NCI-H345 treated with DMSO at 0.1 percent for 48 hours (cell line): ENCODE measurements around the gene CD36.
"Not testable (repeated sequence)": the region's sequence is repeated elsewhere in the genome, so short reads cannot be mapped to it uniquely, and the experiment has no call there.

Experiments used
- DNase-seq: peaks from one replicate; lab custom pipeline; 2025; ENCODE audit not compliant: unreplicated experiment; lab: John Stamatoyannopoulos, UW

The CD36 gene

DNA sequence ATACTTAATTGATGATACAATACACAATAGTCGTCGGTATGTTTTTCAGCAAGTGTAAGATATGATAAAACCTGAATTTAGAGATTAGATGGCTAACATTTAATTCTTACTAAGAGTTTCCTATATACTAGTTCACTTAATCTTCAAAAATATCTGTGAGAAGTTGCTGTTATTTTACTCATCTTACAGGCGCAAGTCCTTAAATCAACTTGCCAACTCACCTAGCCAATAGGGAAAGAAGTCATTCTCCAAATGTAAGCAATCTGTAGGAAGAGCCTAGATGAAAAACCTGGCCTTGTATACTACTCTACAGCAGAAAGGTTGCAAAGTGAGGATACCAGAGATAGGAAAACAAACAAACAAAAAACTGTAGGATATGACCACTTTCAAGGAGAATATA, 10.6 kb downstream of the CD36 start:
- no peak for DNase-seq

DNA sequence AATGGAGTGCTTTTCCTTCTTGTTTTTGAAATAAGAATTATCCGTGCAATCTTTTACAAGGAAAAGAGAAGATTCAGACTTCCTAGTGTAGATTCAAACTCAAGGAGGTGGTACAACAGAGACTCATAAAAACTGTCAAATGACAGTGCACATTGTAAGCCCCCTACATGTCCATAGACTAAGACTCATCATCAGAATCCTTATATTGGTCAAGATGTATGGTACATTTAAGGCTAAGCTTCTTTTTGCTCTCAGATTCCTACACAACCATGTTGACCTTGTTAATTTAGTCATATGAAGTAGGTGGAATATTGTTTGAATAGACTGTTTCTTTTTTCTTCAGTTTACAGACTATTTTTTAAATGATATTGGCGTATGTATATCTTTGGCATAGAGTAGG, 11.6 kb downstream of the CD36 start:
- DNase-seq: no peak

DNA sequence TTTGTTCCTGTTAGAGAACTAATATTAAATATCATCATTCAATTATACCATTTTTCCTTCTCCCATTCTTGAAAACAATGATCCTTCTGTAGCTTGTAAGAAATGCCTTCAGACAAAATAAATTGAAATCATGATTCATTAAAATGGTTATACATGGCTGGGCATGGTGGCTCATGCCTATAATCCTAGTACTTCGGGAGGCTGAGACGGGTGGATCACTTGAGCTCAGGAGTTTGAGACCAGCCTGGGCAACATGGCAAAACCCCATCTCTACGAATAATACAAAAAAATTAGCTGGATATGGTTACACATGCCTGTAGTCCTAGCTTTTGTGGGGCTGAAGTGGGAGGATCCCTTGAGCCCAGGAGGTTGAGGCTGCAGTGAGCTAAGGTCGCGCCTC, 13.0 kb downstream of the CD36 start:
- DNase-seq: no peak

DNA sequence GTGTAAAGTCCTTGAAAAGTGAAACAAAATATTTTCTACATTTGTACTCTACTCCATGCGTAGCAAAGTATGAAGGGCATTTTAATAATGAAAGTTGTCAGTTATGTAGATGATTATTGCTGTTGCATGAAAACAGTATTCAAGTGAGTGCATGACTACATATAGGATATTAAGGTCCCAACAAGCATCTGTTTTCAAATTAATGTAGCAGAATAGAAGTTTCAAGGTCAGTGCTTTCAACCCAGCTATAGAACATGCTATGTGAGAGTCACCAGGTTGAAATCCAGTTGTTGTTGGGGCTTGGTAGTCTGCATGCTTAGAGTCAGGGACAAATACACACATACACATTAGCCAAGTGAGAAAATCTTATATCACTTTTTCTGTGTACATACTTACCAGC, 14.8 kb downstream of the CD36 start:
- DNase-seq: no peak

DNA sequence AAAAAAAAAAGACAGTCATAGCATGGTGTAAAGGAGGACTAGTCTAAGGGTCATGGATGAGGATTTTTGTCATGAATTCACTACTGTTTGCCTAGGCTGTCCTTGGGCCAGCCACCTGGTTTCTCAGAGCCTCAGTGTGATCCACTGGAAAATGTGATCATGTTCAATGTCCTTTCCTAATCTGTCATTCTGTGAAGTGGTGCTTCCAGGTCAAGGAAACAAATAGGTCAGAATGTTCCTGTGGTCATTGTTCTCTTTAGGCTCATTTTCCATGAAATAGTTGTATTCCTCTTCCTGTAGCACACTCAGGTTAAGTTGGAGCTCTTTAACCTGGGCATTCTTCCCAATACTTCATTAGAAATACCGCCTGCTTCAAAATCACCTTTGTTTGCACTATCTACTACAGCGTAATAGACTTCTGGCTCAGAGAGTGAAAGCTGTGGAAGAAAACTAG, 16.5 kb downstream of the CD36 start:
- no peak for DNase-seq

DNA sequence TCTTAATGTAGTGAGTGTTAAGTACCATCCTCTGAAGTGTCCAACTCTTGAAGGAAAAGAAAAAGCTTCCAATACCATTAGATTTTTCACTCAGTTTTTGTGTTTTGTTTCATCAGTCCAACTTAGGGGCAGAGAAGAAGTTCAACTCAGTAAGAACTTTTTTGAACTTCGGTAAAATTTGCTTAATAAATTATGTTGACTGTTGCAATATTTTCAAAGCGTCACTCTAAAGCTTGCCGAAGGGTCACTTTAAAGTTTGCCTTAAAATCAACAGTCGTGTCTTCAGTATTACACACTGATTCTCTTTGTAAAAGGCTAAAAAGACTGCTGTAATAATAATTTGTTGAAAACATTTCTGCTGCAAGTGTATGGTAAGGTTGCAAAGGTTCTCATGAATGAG, 17.6 kb downstream of the CD36 start:
- no peak for DNase-seq

DNA sequence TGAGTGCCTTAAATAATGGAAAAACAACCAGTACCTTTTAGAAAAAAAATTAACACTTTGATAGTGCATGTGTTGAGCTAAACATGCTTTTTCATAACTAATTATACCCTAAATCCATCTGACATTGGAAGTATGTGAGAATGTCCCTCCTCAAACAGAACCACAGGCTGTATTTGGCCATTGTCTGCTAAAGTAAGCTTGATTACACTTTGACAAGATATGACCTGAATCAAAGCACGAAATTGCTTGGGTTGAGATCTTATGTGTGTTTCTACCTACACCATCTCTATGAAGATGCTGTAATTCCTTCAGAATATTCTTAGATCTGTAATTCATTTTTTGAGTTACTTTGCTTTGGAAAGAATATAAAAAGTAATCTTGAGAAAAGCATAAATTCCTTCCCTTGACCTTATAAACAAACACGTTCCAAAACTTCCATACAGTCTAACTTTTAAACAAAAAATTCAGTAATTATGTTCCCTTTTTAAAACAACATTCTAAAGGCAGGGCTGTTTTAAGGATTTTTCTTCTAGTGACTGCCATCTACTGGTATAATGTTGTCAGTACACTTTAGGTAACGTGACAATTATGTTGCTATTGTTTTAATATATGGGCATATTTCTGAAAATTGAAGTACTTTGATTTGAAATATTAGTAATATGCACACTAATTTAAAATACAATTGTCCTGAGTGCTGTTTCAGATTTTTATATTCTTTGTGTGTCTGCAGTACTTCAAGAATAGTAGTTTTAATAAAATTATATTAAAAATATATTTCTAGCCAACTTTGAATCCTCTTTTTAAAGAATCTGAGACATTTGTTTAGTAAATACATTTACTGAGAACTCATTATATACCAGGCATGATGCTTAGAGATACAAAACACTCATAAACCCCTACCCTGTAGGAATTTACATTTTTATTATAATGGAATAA, 20.9 kb downstream of the CD36 start:
- peak; percentile 27 for DNase-seq

DNA sequence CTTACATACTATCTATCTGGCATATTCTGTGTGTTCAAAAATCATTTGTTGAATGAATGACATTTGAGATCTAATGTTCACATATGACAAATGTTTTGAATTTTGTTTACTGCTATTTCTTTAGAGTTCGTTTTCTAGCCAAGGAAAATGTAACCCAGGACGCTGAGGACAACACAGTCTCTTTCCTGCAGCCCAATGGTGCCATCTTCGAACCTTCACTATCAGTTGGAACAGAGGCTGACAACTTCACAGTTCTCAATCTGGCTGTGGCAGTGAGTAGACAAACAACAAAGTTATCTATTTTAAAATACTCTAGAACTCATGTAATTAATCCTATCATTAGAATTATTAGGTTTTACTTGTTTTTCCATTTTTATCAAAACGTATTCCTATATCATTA, 22.5 kb downstream of the CD36 start:
- DNase-seq: no peak

DNA sequence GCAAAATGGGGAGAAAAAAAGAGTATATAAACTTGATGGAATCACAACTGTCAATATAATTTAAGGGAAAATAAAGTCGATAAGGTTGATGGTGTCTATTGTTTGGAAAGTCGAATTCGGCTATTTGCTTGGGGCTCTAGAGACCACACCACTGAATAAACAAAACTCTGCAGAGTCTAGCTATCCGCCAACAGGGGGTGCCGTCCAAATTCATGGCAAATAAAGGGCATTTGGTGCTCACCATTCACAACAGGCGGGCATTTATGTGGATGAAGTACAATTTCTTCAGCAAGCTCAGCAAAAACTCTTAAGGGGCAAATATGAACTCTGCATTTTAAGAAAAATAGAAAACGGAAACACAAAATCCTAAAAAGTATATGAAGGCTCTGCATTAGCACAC, 23.3 kb downstream of the CD36 start:
- no peak for DNase-seq

DNA sequence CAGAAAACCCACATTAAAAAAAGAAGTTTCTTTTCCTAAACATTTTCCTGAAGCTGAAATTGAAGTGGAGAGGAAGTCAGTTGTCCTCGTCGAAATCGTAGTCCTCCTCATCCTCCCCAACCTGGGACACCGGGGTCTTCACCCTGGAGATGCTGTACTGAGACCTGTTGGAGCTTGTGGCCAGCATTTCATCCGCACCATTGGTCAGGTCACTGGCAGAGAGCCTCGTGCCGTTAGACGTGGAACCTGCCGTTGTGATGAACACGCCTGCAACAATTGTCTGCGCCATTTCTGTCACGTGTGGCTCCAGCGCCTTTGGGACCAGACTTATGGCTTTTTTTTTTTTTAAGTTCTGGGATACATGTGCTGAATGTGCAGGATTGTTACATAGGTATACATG, 23.8 kb downstream of the CD36 start:
- no peak for DNase-seq

DNA sequence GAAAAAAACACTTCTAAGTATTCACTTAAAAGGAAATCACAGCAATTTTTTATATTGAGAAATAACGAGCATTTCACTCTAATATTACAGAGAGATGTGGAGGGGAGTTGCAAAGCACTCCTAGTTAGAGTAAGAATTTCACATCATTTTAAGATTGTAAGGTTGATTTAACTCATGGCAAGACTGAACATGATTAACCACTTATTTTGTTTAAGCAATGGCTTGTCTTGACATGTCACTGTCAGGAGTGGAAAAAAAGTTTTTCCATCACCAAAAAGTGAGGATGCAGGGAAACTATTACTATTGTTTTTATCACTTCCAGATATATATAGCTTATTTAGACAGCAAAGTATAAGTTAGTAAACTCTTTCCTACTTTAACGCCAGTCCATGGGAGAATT, 27.1 kb downstream of the CD36 start:
- DNase-seq: no peak

DNA sequence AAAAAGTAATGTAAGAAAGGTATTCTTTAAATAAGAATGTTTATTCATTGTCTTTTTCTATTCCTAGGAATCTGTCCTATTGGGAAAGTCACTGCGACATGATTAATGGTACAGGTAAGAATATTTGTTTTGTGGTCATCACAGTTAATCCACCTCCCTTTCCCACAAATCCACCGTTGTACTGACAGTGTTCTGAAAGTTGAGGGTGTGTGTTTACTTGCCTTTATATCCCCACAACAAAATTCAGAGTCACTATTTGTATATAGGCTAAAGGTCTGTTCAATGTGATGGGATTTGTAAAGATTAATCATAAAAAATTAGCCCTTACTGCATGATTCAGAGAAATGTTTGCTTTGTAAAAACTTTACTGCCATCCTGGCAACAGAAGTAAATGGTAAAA, 27.9 kb downstream of the CD36 start:
- no peak for DNase-seq

DNA sequence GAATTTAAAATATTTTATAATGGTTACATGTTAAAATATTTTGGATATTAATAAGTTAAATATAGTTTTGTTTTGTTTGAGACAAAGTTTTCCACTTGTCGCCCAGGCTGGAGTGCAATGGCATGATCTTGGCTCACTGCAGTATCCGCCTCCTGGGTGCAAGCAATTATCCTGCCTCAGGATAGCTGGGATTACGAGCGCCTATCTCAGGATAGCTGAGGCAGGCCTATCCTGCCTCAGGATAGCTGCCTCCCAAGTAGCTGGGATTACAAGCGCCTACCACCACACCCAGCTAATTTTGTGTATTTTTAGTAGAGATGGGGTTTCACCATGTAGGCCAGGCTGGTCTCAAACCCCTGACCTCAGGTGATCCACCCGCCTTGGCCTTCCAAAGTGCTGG, 30.9 kb downstream of the CD36 start:
- not testable (repeated sequence) for DNase-seq

DNA sequence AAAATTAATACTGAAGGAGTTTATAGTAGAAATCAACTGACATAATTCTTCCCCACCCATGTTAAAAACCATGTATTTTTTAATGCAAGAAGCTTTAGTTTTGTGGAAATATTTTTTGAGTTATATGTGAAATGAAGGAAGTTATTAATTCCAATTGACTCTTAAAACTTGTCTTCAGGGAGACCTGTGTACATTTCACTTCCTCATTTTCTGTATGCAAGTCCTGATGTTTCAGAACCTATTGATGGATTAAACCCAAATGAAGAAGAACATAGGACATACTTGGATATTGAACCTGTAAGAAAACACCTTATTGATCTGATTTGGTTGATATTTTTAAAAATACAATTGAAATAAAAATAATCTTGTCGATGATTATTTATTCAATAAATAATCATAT, 33.3 kb downstream of the CD36 start:
- DNase-seq: no peak

DNA sequence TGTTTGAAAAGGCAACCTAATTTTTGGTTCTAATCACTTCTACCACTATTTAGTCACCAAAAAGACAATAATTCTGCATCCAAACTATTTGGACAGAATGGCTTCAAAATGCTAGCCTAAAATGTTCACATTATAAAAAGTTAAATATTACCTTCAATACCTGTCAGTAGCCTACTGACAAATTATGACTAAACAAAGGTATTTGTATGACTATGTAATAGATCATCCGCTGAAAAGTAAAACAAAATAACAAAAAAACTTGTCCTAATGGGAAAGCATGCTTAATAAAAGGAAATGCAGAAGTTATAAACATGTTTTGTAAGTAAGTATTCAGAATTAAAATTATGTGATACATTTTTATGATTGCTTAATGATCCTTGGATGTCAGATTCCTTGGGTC, 36.6 kb downstream of the CD36 start:
- no peak for DNase-seq

DNA sequence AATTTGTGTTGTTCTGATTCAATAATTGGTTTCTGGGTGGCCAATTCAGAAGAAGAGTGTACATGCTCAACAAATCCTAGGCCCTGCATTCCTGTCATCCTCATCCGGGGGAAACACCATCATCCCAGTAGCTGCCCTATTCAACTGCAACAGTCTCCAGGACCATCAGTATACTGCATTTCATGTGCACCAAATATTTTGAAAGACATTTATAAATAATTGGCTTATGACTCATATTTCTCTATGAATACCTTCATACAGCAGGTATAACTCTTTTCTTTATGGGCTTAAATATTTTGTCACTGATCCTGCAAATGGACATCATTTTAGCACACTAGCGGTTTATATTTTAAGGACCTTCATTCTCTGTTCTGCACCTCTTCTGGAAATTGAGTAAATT, 38.0 kb downstream of the CD36 start:
- DNase-seq: no peak

DNA sequence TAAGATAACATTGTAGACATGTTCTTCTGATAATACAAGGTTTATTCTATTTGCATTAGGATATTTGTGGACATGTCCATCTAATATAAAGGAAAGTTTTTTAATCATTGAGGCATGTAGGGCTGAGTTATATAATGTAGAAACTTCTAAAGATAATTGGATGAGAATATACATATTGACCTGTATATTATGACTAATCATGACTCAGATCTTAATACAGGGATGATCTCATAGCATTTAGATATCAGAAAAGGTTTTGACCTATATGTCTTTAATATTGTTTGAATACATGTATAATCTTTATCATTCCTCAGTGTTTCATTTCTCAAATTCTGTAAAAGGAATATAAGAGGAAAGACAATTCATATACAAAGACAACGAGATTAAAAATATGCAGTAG, 39.2 kb downstream of the CD36 start:
- no peak for DNase-seq

DNA sequence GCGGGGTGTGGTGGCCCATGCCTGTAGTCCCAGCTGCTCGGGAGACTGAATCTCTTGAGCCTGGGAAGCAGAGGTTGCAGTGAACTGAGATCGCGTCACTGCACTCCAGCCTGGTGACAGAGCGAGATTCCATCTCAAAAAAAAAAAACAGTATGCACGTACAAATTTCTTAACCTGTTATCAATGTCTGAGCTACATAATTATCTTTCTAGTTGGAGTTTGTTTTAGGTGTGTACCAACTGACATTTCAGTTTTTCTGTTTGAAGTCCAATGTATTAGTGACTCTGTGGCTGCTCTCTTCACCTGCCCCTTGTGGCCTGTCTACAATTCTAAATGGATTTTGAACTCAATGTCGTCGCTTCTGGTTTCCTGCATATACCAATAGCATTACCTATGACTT, 40.3 kb downstream of the CD36 start:
- DNase-seq: no peak

DNA sequence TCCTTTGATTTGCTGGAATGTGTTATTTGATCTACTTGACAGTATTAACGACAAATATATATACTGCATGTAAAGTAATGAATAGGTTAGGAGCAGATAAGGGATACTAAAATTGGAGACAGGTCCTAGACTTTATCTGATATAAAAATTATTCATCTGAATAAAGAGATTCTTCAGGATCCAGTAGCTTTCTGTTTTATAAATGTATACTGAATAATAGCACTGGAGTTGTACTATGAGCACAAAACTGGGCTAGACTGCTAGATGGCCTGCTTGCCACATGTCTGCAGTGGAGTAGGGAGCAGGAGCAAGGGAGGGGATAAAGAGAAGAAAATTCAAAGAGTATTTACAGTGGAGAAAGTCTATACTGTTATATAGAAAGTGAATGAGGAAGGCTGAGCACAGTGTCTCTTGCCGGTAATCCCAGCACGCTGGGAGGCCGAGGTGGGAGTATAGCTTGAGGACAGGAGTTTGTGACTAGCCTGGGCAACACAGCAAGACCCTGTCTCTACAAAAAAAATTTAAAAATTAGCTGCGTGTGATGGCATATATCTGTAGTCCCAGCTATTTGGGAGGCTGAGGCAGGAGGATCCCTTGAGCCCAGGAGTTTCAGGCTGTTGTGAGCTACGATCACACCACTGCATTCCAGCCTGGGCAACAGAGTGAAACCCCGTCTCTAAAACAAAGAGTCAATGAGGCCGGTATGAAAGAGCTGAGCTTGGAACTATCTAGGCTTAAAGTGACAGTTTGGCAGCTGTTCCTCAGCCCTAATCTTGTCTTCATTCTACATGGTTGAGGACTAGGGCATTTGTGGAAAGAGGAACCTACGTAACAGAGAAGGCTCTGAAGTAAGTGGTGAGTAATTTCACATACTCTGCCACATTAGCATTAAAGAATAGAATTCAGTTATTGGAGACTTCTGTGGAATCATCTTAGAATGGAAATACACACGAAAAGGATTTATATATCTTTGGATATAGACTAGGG, 41.8 kb downstream of the CD36 start:
- no peak for DNase-seq

DNA sequence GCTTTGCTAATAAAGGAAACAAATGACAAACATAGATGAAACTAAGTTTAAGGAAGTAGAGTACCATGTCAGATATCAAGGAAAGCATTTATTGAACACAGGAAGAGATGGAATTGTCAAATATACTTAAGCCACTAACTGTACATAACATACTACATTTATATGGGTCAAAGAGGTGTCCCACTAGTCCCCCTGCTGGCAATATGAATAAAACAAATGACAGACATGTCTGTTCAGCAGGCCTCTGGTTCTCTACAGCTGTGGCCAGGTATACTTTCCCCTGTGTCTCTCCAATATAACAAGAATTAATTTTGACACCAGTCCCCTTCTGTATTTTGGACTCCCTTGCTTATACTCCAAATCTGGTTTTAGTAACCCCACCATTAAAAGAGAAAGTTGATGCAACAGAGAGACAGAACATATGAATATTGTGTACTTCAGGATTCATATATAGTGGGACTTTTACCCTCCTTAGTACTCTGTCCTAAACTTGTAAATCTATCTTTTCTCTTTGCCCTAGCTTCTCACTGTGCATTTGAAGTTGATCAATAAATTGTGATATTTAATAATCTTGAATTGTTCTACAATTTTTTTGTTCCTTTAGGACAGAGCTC, 42.9 kb downstream of the CD36 start:
- DNase-seq: no peak

DNA sequence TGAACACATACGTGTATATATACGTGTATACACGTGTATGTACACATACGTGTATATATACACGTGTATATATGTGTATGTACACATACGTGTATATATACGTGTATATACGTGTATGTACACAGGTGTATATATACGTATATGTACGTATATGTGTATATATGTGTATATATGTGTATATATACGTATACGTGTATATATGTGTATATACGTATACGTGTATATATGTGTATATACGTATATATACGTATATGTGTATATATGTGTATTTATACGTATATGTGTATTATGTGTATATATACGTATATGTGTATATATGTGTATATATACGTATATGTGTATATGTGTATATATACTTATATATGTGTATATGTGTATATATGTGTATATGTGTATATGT, 44.3 kb downstream of the CD36 start:
- DNase-seq: no peak
